Left colon (tissue), 2 donors: ENCODE measurements around the gene MCRIP1. TPM values are rescaled to one million over a fixed set of nuclear protein-coding genes. Genes with fewer than 3 reads are reported as not detected.
A peak's percentile ranks its signal among the peaks of the same experiment; 100 is the strongest.

ENCODE experiments used
- ATAC-seq: fragments of 200-7000 bp; cut with Tn5 transposase; one replicate; pipeline ENCODE4 v1.9.1; 2020; ENCODE audit warnings: mild to moderate bottlenecking, moderate library complexity
- DNase-seq, 2 donors: peaks; one replicate each; pipeline ENCODE4 v3.0.0-alpha.2; 2020
- intact Hi-C, 2 donors: fragments of 100-400 bp; cut with DNase I in 1 of 2; cut with micrococcal nuclease in 1 of 2; formaldehyde crosslinking; loops; one replicate each; pipeline versions ENCODE4 v1.11.2 to v1.14.0; 2022; cut with DNase I, micrococcal nuclease
- total RNA-seq, 2 donors: library from RNA; stranded (reverse); fragmentation: NEBNext Ultra II Directional; extraction: Animal tissue kit (Norgen Biotek cat#: 25700); gene quantifications; one replicate each; pipeline ENCODE4 v1.2.1, GENCODE V29; 2021
- donor health status: DM: no; HTN: no; CAD: no.
- donor health status: DM: yes; HTN: yes; CAD: no.

MCRIP1 gene
- total RNA-seq, 2 donors from 2014 or later, result 16.4 to 30.4 TPM

- intact Hi-C loops, result no loop called here
- no peak for DNase-seq
- ATAC-seq, result no peak
Observed at GRCh38 chr17:81810892-81811704, 22.0 kb downstream of the MCRIP1 start.

- intact Hi-C loops, result no loop called here
- no peak for DNase-seq
- ATAC-seq, result no peak
Observed at GRCh38 chr17:81810476-81810875, 22.6 kb downstream of the MCRIP1 start.

- intact Hi-C loops, result no loop called here
- ATAC-seq (no peak), DNase-seq (no peak)
Observed at GRCh38 chr17:81809556-81809998, 23.5 kb downstream of the MCRIP1 start.

DNA sequence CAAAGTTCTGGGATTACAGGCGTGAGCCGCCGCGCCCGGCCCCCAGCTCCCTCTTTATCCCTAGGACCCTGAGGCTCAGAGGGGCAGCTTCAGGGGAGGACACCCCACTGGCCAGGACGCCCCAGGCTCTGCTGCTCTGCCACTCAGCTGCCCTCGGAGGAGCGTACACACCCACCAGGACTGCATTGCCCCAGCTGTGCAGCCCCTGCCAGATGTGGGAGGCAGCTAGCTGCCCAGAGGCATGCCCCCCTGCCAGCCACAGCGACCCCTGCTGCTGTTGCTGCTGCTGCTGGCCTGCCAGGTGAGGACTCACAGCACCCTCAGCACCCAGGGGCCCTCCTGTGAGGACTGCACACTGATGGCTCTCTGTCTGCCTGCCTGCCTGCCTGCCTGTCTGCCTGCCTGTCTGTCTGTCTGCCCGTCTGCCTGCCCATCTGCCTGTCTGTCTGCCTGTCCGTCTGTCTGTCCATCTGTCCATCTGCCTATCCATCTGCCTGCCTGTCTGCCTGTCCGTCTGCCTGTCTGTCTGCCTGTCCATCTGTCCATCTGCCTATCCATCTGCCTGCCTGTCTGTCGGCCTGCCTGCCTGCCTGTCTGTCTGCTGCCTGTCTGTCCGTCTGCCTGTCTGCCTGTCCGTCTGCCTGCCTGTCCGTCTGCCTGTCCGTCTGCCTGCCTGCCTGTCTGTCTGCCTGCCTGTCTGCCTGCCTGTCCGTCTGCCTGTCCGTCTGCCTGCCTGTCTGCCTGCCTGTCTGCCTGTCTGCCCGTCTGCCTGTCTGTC, 24.1 kb downstream of the MCRIP1 start:
- ATAC-seq, result no peak
- intact Hi-C loops, result no loop called here
- no peak for DNase-seq

DNA sequence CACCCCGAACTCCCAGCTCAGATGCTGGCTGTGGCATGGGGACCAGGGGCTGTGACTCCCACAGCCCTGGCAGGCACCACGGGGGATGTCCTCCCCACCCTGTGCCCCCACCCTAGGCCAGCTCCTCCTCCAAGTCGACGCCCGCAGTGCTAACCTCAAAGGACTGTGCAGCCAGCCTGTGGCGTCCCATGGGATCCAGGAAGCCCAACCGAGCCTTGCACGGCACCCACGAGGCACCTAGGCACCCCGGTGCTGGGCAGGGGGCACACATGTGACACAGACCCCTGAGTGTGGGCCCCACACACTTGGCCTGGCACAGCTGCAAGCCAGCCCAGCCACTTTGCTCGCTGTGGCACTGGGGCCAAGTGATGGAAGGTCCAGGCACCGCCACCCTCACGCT, 25.3 kb downstream of the MCRIP1 start:
- intact Hi-C loops, result no loop called here
- DNase-seq (no peak), ATAC-seq (peak; percentile 12)

GRCh38 chr17:81807210-81807719, 25.8 kb downstream of the MCRIP1 start:
- DNase-seq (no peak), ATAC-seq (no peak)
- intact Hi-C loops, result no loop called here

GRCh38 chr17:81806461-81807209, 26.5 kb downstream of the MCRIP1 start:
- no peak for ATAC-seq
- DNase-seq, result no peak
- intact Hi-C loops, result no loop called here

DNA sequence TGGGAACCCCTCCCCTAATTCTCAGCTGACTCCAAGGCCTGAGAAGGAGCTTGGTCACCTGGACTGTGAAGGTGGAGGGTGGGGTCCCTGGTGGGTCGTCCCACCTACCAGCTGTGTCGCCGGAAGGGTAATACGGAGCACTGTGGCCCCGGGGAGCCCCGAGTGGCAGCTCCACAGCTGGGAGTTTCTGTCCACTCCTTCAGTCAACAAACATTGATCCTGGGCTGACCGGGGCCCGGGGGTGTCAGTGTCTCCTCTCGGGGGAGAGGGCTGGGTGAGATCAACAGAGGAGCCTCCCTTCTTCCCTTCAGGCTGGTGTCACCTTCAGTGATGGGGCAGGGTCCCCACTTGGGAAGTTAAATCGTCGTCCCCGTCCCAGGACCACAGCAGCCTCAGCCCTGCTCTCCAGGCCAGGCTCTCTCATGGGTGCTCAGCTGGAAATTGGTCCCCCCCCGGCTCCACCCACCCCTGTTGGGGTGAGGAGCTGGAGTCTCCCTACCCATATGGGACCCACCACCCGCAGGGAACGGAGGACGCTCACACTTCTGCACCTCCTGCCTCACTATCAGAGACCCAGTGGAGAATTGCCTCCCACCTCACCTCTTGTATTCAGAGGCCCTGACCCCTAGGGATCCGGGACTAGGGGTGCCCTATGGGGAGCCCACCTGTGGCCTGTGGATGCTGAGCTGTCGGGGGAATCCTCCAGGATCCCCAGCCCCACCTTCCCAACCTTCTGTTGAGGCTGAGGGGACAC, 27.2 kb downstream of the MCRIP1 start:
- intact Hi-C loops, result no loop called here
- ATAC-seq, result no peak

GRCh38 chr17:81804559-81805399, 28.3 kb downstream of the MCRIP1 start:
- ATAC-seq, result peak; percentile 40
- DNase-seq, result no peak
- intact Hi-C loops, result no loop called here

More for the DNA sequence above, 27.2 kb downstream of the MCRIP1 start:
- no peak for DNase-seq

DNA sequence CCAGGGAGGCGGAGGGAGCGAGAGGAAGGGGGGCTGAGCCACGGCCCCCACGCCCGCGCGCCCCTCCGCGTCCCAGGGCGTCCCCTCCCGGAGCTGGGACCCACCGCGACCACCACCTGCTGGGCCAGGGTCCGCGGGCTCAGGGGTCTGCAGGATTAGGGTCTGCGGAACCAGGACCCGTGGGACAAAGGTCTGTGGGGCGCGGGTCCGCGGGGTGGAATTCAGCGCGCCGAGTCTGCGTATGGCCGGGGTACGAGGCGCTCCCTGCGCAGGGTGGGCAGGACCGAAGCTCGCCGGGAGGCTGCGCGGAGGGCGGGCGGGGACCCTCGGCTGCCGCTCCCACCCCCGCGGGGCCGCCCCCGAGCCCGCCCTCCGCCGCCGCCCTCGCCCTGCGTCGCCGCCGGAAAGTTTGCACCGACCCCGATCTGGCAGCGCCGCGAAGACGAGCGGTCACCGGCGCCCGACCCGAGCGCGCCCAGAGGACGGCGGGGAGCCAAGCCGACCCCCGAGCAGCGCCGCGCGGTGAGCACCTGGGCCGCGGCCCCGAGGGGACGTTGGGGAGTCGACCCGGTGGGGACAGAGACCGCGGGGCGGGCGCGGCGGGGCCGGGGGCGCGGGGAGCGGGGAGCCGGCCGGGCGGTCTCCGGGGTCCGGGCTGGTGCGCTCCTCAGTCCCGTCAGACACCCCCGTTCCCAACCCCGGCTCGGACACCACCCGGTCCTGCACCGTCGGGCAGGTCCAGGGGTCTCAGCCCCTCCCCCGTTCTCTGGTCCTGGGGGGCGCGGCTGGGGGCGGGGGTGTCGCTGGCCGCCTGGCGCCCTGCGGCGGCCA, 29.1 kb downstream of the MCRIP1 start, which contains the start of gene GCGR:
Gene GCGR, plus strand, starts transcription at position 423 of the 831 bp plus-strand sequence. CDS start 4,869 bp downstream, outside the sequence.
- DNase-seq (no peak), ATAC-seq (no peak)
- intact Hi-C loops, result no loop called here

GRCh38 chr17:81802856-81803643, 30.0 kb downstream of the MCRIP1 start:
- ATAC-seq (no peak), DNase-seq (no peak)
- intact Hi-C loops, result no loop called here

- intact Hi-C loops, result no loop called here
- DNase-seq (no peak), ATAC-seq (no peak)
Observed at GRCh38 chr17:81802048-81802758, 30.9 kb downstream of the MCRIP1 start.

- ATAC-seq (no peak), DNase-seq (no peak)
- intact Hi-C loops, result no loop called here
Observed at GRCh38 chr17:81801327-81801726, 31.8 kb downstream of the MCRIP1 start.

- DNase-seq, result peak; percentile 57 to 60
- peak; percentile 99 for ATAC-seq
Observed at GRCh38 chr17:81794509-81794908, 38.6 kb downstream of the MCRIP1 start.

DNA sequence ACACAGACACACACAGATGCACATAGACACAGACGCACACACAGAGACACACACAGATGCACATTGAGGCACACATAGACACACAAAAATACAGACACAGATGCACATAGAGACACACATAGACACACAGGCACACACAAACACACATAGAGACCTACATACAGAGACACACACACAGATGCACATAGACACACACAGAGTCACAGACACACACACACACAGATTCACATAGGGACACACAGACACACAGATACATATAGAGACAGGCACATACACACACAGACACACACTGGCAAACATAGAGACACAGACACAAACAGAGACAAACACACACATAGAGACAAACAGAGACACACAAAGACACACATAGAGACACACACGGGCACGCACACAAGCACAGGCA, 39.0 kb downstream of the MCRIP1 start:
- ATAC-seq (no peak), DNase-seq (no peak)
- intact Hi-C loops, result no loop called here

More at GRCh38 chr17:81794509-81794908, 38.6 kb downstream of the MCRIP1 start:
- intact Hi-C loops, result no loop called here
